ENCODE data around the gene DARS1.
"Not testable (repeated sequence)": the region's sequence is repeated elsewhere in the genome, so short reads cannot be mapped to it uniquely, and the experiment has no call there.

Gene DARS1

DNA sequence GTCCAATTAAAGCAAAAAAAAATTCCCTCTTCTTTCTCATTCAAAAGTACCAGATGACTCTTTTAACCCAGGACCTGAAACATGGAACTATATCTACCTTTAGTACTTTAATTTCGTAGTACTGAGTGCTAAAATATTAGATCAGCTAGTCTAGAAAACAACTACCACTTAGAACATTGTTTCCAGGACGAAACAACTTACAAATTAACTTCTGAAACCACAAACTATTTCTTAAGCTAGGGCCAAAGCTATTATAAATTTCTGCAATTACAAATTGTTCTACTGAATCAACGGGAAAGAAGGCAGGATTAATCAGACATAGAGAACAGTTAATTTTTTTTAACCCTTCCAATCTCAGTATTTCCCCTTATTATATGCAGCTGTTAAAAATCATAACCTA lies 39.9 kb downstream of the DARS1 start:
- DNase-seq (ENCODE audit: low spot score) = no peak

DNA sequence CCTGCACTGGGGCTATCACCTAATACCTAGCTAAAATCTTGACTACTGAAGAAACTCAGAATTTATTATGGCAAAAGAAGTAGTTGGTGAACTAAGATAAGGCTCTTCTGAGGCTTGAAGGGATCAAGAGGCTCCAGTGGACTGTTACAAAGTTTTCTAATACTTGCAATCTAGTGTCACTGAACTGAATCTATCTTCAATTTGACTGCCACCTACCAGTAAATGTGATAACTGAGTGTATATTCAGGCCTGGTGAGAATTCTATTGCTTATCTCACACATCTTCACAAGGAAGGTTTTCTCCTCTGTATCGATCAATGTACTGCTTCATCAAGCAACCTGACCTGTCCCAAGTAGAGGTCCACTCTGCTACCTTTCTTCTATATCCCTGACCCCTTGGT lies 40.8 kb downstream of the DARS1 start:
- DNase-seq (ENCODE audit: low spot score) = no peak

DNA sequence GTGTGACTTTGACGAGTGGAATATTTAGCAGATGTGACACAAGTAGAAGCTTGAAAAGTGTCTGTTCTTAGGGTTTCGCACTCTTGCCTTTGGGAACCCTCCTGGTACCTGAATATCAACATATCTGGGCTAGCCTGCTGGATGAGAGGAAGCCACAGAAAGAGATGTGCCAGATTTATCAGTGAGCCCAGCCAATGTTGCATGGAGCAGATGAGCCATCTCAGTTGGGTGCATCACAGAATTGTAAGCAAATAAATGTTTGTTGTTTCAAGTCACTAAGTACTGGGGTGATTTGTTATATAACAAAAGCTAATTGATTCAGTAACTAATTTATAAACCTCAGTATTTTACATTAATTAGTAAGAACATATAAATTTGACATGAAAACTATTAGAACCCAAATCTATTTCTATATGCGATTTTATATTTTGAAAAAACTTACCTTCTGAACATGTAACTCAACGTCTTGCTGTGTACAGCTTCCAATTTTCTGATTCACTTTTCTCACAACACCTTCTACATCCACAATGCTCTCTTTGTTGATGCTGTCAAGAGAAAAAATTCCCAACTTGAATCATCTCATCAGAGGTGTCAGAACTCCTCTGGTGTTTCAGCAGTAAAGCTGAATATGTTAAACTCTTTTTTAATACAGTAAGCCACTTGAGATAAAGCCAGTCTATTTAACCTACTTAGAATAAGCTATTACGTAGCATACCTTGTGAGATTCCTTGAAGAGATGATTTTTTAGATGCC lies 42.3 kb downstream of the DARS1 start:
- DNase-seq (ENCODE audit: low spot score) = no peak

DNA sequence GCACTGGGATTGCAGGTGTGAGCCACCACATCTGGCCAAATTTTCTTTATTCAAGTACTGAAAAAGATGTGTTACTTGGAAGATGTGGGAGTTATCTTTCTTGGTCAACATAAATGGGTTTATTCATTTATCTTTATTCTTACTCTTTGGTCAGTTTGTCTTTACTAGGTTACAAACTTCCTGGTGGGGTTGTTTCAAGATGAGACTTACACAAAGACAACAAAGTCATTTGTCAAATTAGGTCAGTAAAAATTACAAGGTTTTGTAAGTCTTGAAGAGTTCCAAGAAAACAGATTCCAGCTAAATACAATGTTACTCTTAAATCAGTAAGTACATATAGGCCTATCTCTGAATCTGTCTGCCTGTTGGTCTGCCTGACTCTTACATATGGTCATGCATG lies 48.9 kb downstream of the DARS1 start:
- no peak for DNase-seq (ENCODE audit: low spot score)

DNA sequence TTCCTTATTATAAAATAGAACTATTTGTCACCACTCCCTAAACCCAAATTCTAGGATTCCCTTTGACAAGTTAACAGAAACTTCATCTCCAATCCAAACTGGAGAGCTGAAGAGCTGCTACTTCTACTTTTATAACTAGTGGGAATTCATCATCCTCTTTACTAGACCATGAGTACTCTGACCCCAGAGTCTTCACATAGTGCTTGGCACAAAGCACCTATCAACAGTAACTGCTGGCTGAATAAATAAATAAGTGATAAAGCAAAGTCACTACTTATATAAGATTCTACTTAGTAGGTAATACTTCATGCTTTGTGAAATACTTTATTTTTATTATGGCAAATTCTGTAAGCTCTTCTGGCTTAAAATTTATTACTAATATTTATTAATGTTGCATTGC lies 49.5 kb downstream of the DARS1 start:
- DNase-seq (ENCODE audit: low spot score) = no peak

DNA sequence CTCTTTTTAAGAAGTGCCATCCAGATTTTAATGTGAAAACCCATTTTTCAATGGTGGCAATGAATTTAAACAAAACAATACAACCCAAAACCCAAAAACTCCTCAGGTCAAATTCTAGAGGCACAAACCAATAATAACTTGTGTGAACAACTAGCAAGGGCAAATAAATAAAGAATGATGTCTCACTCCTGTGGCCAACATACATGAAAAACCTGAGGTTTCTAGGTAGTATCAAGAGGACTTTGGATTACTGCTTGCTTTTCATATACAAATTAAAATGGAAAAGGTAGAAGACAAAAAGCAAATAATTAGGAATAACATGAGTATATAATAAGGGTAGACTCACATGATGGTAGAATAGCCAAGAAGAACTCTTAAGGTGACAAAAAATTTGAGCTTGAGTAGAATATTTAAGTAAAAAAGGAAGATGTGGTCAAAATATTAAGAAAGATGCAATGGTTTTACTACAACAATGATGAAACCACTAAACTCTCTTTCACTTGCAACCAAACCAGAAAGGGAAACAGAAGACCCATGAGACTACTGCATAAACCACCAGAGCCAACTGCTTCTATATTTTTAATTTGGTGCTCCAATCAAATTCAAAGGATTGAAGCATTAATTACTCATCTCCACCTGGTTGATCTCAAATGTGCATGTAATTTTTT lies 53.5 kb downstream of the DARS1 start:
- DNase-seq (ENCODE audit: low spot score) = no peak

DNA sequence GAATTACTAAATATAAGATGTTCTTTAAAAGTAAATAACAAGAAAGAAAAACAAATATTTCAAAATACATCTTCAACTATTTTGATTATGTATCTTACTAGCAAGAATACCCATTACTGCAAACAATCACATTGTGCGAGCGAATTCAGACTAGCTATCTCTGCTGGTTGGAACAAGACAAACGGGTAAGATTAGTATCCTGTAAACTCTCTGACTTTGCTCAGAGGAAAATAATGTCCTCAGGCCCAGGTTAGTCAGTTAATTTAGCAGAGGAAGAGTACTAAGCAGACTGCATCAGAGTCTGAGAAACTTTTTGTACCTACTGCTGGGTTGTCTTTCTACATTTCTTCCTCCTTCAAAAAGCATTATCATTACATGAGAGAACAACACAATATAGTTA lies 58.8 kb downstream of the DARS1 start:
- DNase-seq (ENCODE audit: low spot score) = no peak

DNA sequence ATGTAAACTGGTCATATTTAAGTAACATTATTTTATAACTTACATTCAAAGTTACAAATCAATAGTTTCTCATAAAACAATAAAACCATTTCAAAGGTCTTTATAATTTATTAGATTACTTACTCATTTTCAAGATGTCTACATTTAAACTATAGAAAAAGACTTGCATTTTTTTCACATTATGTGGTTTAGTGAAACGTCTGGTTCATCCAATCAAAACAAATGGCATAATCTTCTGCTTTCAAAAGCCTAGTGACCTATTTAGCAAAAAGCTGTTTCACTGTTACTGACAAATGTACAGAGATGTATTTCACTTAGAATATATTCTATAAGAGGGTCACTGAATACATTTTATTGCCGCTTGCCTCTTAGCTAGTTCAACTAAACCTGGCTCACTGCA lies 59.9 kb downstream of the DARS1 start:
- no peak for DNase-seq (ENCODE audit: low spot score)

DNA sequence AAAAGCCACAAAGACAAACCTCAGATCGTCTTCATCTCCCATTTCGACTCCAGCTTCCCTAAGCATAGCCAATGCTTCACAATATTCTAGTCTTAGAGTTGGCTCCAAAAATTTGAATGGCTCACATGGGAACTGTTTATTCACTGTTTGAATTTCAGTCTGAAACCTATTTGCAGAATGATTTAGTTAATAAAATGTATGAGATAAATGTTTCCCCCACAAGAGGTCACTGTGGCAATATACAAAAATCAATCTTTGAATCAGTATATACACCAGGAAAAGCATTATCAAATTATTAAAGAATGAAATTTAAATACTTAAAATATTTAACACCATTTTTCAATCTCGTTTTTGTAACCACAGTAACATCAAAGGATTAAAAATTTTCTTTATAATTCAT lies 69.2 kb downstream of the DARS1 start:
- no peak for DNase-seq (ENCODE audit: low spot score)

DNA sequence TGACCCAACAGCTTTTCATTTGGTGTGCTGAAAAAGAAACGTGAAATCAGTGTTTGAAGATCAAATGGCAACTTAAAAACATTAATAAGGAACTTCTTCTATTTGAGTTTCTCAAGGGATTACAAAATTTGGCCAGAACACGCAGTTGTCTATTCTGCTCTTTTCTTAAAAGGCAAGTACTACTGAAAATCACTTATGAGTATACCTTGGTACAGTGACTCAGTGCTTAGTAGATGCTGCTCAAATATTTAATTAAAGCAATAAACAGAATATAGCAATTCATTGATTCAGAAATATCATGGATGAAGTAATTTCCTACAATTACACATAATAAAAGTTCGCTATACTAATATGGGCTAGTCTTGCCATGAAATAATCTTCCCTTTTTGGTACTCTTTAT lies 70.9 kb downstream of the DARS1 start:
- no peak for DNase-seq (ENCODE audit: low spot score)

DNA sequence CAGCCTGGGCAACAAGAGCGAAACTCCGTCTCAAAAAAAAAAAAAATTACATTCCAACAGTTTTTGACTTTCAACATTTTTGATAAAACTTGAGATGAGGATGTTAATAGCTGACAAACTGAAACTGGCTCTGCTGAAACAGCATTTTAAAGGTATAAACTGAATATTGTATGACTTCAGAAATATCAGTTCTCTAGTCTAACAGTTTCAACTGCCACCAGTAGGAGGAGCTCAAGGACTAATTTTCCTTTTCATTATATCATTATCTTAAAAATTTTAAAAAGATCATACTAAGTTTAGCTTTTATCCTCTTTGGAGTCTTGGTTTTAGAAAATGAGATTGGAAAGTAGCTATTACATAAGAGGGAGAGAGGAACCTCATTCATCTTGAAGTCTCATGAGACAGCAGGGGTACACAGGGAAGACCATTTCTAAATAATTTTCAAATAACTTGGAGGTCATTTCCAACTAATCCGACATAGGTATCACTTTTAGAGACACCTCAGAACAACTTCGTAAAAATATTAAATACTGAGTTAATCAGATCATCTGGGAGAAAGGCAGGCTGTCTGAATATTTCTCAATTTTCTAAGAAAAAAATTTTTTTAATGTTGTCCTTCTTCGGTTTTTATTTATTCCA lies 71.6 kb downstream of the DARS1 start:
- DNase-seq (ENCODE audit: low spot score) = no peak

DNA sequence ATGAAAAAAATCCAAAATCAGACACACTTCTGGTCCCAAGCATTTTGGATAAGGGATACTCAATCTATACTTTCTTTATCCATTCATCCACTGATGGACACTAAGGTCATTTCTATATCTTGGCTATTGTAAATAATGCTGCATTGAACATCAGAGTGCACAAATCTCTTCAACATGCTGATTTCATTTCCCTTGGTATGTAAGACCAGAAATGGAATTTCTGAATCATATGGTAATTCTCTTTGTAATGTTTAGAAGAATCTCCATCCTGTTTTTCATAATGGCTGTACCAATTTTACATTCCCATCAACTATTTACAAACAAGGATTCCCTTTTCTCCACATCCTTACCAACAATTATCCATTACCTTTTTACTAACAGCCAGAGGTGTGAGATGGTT lies 75.5 kb downstream of the DARS1 start:
- DNase-seq (ENCODE audit: low spot score) = no peak

DNA sequence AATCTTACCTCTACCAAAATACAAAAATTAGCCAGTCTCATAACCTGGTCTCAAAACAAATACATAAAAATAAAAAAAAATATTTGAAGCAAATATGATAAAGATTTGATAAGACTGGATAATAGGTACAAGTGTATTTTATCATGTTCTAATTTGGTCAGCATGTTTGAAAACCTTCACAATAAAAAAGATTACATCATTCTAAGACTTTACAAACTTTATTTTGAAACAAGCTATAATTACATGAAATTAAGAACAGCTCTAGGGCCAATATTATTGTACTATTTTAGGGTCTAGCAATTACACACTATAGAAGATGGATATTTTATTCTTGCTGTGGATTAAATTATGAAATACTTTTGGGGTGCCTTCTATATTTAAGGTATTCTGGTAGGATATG lies 79.7 kb downstream of the DARS1 start:
- no peak for DNase-seq (ENCODE audit: low spot score)

DNA sequence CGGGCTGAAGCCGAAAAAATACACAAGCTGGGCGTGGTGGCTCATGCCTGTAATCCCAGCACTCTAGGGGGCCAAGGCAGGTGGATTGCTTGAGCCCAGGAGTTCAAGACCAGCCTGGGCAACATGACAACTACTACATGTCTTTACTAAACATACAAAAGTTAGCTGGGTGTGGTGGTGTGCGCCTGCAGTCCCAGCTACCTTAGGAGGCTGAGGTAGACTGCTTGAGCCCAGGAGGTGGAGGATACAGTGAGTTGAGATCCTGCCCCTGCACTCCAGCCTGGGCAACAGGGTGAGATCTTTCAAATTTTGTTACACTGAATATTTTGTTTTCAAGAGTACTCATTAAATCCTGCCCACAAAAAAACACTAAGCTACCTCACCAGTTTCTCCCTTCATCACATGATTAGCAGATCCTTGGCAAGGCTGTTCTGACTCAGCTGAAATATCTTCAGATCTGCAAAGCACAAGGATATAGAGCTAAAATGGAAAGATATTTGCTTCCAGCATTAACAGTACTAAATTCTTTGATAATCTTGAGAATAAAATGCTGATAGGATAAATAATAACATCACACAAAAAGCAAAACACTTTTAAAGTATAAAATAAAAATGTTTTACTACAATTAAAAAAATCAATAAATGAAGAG lies 81.0 kb downstream of the DARS1 start:
- DNase-seq (ENCODE audit: low spot score) = no peak

DNA sequence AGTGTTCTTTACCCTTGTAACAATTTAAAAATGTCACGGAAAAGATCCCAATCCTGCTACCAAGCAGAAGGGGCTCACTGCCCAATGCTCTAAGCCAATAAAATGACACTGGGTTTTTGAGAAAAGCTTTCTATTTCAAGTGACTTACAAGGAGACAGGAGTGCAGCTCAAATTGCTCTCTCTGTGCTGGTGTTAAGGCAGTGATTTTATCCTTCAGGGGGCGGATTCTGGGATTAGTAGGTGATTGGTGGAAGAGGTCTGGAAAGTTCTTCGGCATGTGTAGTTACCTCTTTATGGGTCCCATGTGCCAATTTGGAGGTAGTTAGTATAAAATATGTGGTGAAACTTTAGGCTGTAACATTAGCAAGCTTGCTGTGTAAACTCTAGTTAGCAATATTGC lies 81.8 kb downstream of the DARS1 start:
- no peak for DNase-seq (ENCODE audit: low spot score)

DNA sequence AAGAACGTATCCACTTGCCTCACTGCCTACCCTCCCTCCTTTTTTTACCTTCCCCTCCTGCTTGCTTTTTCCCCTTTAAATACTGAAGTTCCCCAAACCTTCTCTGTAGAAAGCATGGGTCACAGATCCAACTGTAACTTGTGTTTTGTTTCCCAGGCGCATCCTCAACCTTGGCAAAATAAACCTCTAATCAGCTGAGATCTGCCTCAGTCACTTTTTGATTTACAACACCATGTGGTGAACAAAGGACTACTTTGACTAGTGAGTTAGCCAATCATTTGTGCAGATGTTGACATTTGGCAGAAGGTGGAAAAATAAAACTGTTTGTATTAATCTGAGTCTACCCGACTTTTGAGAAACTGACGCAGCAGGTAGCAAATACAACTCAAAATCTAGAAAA lies 85.9 kb downstream of the DARS1 start:
- no peak for DNase-seq (ENCODE audit: low spot score)

DNA sequence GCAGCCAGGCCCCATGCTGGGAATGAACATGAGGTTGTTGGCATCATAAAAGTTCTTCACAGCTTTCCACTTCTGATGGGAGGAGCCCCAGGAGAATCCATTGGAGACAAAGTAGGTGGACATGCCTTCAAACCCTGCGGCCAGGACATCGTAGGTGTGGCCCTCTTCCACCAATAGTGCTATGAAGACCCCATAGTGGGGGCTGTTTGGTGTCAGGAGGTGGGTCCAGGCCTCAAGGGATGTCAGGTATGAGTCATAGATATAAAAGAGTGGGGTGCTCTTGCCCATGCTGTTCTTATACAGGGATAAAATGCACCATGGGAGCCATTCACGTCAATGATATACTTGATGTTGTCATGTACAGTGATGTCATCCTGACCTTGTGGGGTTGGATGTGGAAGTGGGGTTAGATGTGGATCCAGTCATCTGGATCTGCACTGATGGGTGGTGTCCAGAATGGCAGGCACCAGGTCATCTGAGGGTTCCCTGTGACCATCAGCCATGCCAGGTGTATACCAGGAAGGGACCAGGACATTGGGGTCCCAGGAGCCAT lies 87.1 kb downstream of the DARS1 start:
- no peak for DNase-seq (ENCODE audit: low spot score)

DNA sequence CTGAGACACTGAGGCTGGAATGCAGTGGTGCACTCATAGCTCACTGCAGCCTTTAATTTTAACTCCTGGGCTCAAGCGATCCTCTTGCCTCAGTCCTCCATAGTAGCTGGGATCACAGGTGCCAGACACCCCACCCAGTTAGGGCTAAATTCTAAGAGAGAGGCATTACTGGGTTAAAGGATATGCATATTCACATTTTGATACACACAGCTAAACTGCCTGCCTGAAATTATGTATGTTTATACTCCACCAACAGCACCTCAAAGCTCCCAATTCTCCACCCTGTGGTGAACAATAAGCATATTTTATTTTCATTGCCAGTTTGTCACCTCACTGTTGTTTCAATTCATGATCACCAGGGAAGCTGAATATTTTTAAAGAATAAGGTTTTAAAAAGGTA lies 90.5 kb downstream of the DARS1 start:
- no peak for DNase-seq (ENCODE audit: low spot score)

DNA sequence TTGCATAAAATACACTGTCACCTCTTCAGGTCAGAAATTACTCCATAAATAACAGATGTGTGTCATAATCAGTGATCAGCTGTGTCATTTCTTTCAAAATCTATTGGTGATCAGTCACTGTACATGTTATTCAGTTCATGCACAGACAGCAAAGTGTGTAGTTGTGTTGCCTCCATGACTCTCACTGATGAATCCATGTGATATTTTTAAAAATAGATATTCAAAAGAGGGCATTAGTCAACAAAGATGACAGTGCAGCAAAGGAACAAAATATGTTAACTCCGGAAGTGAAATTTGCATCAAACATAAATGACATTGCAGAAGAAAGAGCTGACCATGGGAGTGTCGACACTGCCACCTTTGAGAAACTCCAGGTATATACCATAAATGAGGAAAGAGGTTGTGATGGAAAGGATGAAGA lies 92.0 kb downstream of the DARS1 start:
- no peak for DNase-seq (ENCODE audit: low spot score)

DNA sequence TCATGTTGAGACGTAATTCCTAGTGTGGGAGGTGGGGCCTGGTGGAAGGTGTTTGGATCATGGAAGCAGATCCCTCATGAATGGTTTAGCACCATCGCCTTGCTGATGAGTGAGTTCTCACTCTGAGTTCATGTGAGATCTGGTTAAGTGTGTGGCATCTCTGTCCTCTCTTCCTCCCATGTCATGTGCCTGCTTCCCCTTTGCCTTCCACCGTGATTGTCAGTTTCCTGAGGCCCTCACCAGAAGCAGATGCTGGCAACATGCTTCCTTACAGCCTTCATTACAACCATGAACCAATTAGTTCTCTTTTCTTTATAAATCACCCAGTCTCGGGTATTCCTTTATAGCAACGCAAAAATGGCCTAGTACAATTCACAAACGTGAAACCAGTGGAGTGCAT lies 94.6 kb downstream of the DARS1 start:
- no peak for DNase-seq (ENCODE audit: low spot score)

DNA sequence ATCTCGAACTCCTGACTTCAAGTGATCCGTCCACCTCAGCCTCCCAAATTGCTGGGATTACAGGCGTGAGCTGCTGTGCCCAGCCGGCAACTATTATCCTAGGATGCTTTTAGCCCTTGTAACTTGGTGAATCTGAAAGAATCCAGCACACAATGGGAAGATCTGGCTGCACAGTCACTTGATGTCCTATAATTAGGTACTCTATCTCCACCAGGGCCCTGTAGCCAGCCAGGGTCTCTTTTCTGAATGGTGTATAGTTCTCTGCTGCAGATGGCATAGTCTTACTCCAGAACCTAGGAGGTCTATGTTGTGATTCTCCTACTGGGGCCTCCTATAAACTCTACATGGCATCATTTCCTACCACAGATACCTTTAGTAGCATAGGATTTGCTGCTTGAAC lies 95.3 kb downstream of the DARS1 start:
- no peak for DNase-seq (ENCODE audit: low spot score)

DNA sequence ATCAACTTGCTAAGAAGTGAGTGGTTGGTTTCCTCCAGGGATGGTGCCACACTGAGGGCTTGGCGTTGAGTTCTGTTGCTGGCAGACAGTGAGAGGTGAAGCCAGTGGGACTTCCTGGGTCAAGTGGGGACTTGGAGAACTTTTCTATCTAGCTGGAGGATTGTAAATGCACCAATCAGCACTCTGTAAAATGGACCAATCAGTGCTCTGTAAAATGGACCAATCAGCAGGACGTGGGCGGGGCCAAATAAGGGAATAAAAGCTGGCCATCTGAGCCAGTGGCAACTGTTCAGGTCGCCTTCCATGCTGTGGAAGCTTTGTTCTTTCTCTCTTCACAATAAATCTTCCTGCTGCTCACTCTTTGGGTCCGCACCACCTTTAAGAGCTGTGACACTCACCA lies 96.8 kb downstream of the DARS1 start:
- not testable (repeated sequence) for DNase-seq (ENCODE audit: low spot score)

DNA sequence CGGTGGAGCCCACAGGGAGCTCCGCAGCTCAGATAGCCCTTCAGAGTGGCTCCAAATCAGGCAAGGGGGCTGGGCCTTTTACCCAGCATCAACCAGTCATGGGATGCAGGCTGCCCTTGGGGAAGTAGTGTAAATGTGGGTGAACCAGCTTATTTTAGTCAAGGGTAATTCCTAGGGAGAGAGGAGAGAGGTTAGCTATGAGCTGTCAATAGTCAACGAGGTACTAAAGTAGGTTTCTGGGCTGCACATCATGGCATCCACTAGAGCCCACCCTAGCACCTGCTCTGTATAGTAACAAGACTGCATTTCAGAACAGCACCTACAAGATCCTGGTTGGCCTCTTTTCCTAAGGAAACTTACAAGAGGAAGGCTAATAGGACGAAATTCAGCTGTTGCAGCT lies 99.7 kb downstream of the DARS1 start:
- no peak for DNase-seq (ENCODE audit: low spot score)
